OCI-LY1 (cell line): ENCODE data around the gene RTL10.
"Not testable (repeated sequence)": the region's sequence is repeated elsewhere in the genome, so short reads cannot be mapped to it uniquely, and the experiment has no call there.

Experiments used
- H2AFZ ChIP-seq: fragments of 200-600 bp; sonication (generic), shearing (Covaris generic); 2 replicates; pipeline ENCODE4 v1.6.0; 2014; ENCODE audit warnings: antibody characterized with exemption, mild to moderate bottlenecking, low read length
- H3F3A ChIP-seq: fragments of 200-600 bp; sonication (generic), shearing (Covaris generic); 2 replicates; pipeline ENCODE4 v1.6.0; 2014; ENCODE audit warnings: mild to moderate bottlenecking, antibody characterized with exemption, low read length, moderate library complexity; ENCODE audit not compliant: insufficient read depth
- H3K27ac ChIP-seq: fragments of 200-600 bp; sonication (generic); 2 replicates; pipeline ENCODE4 v1.5.1; 2014; ENCODE audit warnings: low read length, mixed run types, mild to moderate bottlenecking, low read depth; ENCODE audit not compliant: poor library complexity, severe bottlenecking
- H3K27me3 ChIP-seq: fragments of 200-600 bp; sonication (generic); 2 replicates; pipeline ENCODE4 v1.6.0; 2014; ENCODE audit warnings: antibody characterized with exemption, mild to moderate bottlenecking, low read length, moderate library complexity; ENCODE audit not compliant: insufficient read depth
- H3K36me3 ChIP-seq: fragments of 200-600 bp; sonication (generic); 2 replicates; pipeline ENCODE4 v1.6.1; 2014; ENCODE audit warnings: mild to moderate bottlenecking, antibody characterized with exemption, low read length, moderate library complexity, mixed read lengths; ENCODE audit not compliant: insufficient read depth
- H3K4me1 ChIP-seq: fragments of 200-600 bp; sonication (generic); 2 replicates; pipeline ENCODE4 v1.5.1; 2014; ENCODE audit warnings: mild to moderate bottlenecking, low read length, moderate library complexity; ENCODE audit not compliant: insufficient read depth, severe bottlenecking
- H3K4me2 ChIP-seq: fragments of 200-600 bp; sonication (generic), shearing (Covaris generic); 2 replicates; pipeline ENCODE4 v1.6.1; 2014; ENCODE audit warnings: low read length
- H3K4me3 ChIP-seq: fragments of 200-600 bp; sonication (generic); 2 replicates; pipeline ENCODE4 v1.5.1; 2014; ENCODE audit warnings: low read length, low read depth, mild to moderate bottlenecking, mixed read lengths; ENCODE audit not compliant: poor library complexity, severe bottlenecking
- H3K79me2 ChIP-seq: fragments of 200-600 bp; shearing (Covaris generic); 2 replicates; pipeline ENCODE4 v1.6.1; 2016; ENCODE audit warnings: mixed run types, low read length, mixed read lengths; ENCODE audit not compliant: insufficient read depth
- H3K9ac ChIP-seq: fragments of 200-600 bp; sonication (generic), shearing (Covaris generic); 2 replicates; pipeline ENCODE4 v1.6.1; 2014; ENCODE audit warnings: mild to moderate bottlenecking, low read length, mixed read lengths
- H3K9me2 ChIP-seq: fragments of 200-600 bp; sonication (generic), shearing (Covaris generic); 2 replicates; pipeline ENCODE4 v1.6.1; 2014; ENCODE audit warnings: low read depth, mild to moderate bottlenecking, low read length, mixed read lengths
- H3K9me3 ChIP-seq: fragments of 200-600 bp; shearing (Covaris generic); 2 replicates; pipeline ENCODE4 v1.6.1; 2014; ENCODE audit warnings: low read length, mixed read lengths
- H4K20me1 ChIP-seq: fragments of 200-600 bp; sonication (generic), shearing (Covaris generic); 2 replicates; pipeline ENCODE4 v1.6.0; 2016; ENCODE audit warnings: mild to moderate bottlenecking, low read length; ENCODE audit not compliant: insufficient read depth
- CTCF ChIP-seq: fragments of 200-600 bp; sonication (generic), shearing (Covaris generic); IDR thresholded peaks from 2 replicates; pipeline ENCODE4 v1.5.1; 2017; ENCODE audit warnings: mild to moderate bottlenecking, antibody characterized with exemption, low read length, moderate library complexity, mixed read lengths
- EZH2 ChIP-seq: fragments of 200-600 bp; sonication (generic), shearing (Covaris generic); IDR thresholded peaks from 2 replicates; pipeline ENCODE4 v1.8.0; 2017; ENCODE audit warnings: borderline replicate concordance, mixed run types, mild to moderate bottlenecking, antibody characterized with exemption, low read length, moderate library complexity, mixed read lengths

RTL10 gene

GRCh38 chr22:19836512-19836911 lies 18.2 kb downstream of the RTL10 start:
- H3K27ac ChIP-seq: no peak overlapping the region
- no peaks in the 10 kb centered on the region for H3K9me2 ChIP-seq

GRCh38 chr22:19834599-19834998 lies 20.1 kb downstream of the RTL10 start:
- H3K27me3 ChIP-seq: no peaks in the 10 kb centered on the region
- H3K4me1 ChIP-seq: peaks cover 12% of the 10 kb centered on the region
- no peaks in the 10 kb centered on the region for H3K9me2 ChIP-seq
- H3K79me2 ChIP-seq: no peaks in the 10 kb centered on the region
- no peaks in the 10 kb centered on the region for H3K36me3 ChIP-seq
- no peaks in the 10 kb centered on the region for H4K20me1 ChIP-seq
- no peaks in the 10 kb centered on the region for H3K9me3 ChIP-seq
- H3K4me2 ChIP-seq: no peak overlapping the region
- H3K27ac ChIP-seq: no peak overlapping the region
- H3K4me3 ChIP-seq: no peak overlapping the region
- H2AFZ ChIP-seq: no peak overlapping the region
- no peak overlapping the region for H3K9ac ChIP-seq
- no peaks in the 10 kb centered on the region for H3F3A ChIP-seq
- no peak for TF ChIP-seq CTCF
- TF ChIP-seq EZH2: no peak

More at GRCh38 chr22:19836512-19836911, 18.2 kb downstream of the RTL10 start:
- no peaks in the 10 kb centered on the region for H3K27me3 ChIP-seq
- H2AFZ ChIP-seq: no peak overlapping the region
- peaks cover 16% of the 10 kb centered on the region for H3K4me1 ChIP-seq
- TF ChIP-seq EZH2 (no peak), CTCF (no peak)
- no peaks in the 10 kb centered on the region for H3F3A ChIP-seq
- no peak overlapping the region for H3K9ac ChIP-seq
- H3K9me3 ChIP-seq: no peaks in the 10 kb centered on the region
- H3K4me3 ChIP-seq: no peak overlapping the region
- no peaks in the 10 kb centered on the region for H3K36me3 ChIP-seq
- H3K79me2 ChIP-seq: no peaks in the 10 kb centered on the region
- H4K20me1 ChIP-seq: no peaks in the 10 kb centered on the region
- no peak overlapping the region for H3K4me2 ChIP-seq

- not testable (repeated sequence) for H3K4me3 ChIP-seq, H3K36me3 ChIP-seq, H3K27me3 ChIP-seq, H3K79me2 ChIP-seq, H3K9me3 ChIP-seq, H2AFZ ChIP-seq, H3F3A ChIP-seq, H4K20me1 ChIP-seq, H3K4me2 ChIP-seq, H3K9me2 ChIP-seq
- peak overlapping the region; percentile 27; the same call in 1 of the 2 replicates for H3K9ac ChIP-seq
- peaks cover 12% of the 10 kb centered on the region for H3K4me1 ChIP-seq
- peak overlapping the region; percentile 57 for H3K27ac ChIP-seq
Measured at GRCh38 chr22:19833327-19833726, 21.3 kb downstream of the RTL10 start.

- no peaks in the 10 kb centered on the region for H3F3A ChIP-seq
- peak overlapping the region; percentile 27; the same call in 1 of the 2 replicates for H3K9ac ChIP-seq
- peak overlapping the region; percentile 0; the same call in 1 of the 2 replicates for H3K4me2 ChIP-seq
- H3K79me2 ChIP-seq: no peaks in the 10 kb centered on the region
- no peaks in the 10 kb centered on the region for H3K36me3 ChIP-seq
- H3K27ac ChIP-seq: peak overlapping the region; percentile 57
- TF ChIP-seq CTCF (no peak), EZH2 (no peak)
- H3K4me3 ChIP-seq: no peak overlapping the region
- H2AFZ ChIP-seq: 0 out of 2 replicates have a peak overlapping the region, but pooled peaks have one; percentile 74
- H4K20me1 ChIP-seq: no peaks in the 10 kb centered on the region
- peaks cover 12% of the 10 kb centered on the region for H3K4me1 ChIP-seq
- no peaks in the 10 kb centered on the region for H3K27me3 ChIP-seq
- no peaks in the 10 kb centered on the region for H3K9me2 ChIP-seq
- no peaks in the 10 kb centered on the region for H3K9me3 ChIP-seq
Measured at GRCh38 chr22:19832476-19833108, 22.1 kb downstream of the RTL10 start.

- H2AFZ ChIP-seq, H3K9me2 ChIP-seq, H3K79me2 ChIP-seq, H3K36me3 ChIP-seq, H3K4me2 ChIP-seq, H3K4me3 ChIP-seq, H3F3A ChIP-seq, H3K9me3 ChIP-seq, H3K27me3 ChIP-seq, H3K9ac ChIP-seq, H4K20me1 ChIP-seq: not testable (repeated sequence)
- Histone ChIP-seq H3K27ac (peak overlapping the region; percentile 57), H3K4me1 (peaks cover 12% of the 10 kb centered on the region)
Measured at GRCh38 chr22:19831979-19832378, 22.7 kb downstream of the RTL10 start.
